ENCODE measurements around the gene PLPPR3.

The PLPPR3 gene

DNA sequence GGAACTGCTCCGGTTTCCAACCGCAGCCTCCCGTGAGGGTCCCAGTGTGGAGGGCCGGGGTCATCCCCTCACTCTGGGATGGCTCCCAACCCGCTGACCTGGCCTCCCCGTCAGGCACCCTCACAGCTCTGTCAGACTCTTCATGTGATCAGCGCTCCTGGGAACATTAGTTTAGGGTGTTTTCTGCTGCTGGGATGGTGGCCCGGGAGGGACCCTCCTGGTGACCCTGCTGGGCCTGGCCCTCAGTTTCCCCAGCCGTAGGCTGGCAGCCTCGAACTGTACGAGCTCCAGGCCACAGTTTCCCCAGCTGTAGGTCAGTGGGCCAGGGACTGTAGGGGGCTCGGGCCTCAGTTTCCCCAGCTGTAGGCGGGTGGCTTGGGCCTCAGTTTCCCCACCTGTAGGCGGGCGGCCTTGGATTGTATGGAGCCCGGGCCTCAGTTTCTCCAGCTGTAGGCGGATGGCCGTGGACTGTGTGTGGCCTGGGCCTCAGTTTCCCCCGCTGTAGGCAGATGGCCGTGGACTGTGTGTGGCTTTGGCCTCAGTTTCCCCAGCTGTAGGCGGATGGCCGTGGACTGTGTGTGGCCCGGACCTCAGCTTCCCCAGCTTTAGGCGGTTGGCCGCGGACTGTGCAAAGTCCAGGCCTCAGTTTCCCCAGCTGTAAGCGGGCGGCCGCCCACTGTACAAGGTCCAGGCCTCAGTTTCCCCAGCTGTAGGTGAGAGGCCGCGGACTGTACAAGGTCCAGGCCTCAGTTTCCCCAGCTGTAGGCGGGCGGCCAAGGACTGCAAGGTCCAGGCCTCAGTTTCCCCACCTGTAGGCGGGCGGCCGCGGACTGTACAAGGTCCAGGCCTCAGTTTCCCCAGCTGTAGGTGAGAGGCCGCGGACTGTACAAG is 25.8 kb downstream of the PLPPR3 start:
- no peak for DNase-seq (ENCODE audit: low read depth)
- peak overlapping the region; percentile 80 for H3K4me3 ChIP-seq (ENCODE audit: low read length)
- H3K9ac ChIP-seq (ENCODE audit: low read length), result peak overlapping the region; percentile 93
- H3K27me3 ChIP-seq (replicated peaks; ENCODE audit: control insufficient read depth, insufficient read depth, low read length), result no peaks in the 10 kb centered on the region
- peaks cover 12% of the 10 kb centered on the region for H3K36me3 ChIP-seq (ENCODE audit: control insufficient read depth, insufficient read depth, low read length, severe bottlenecking)
- no peaks in the 10 kb centered on the region for H3K9me3 ChIP-seq (ENCODE audit: control insufficient read depth, low read length)
- peaks cover 30% of the 10 kb centered on the region for H3K4me1 ChIP-seq (ENCODE audit: control insufficient read depth, insufficient read depth, low read length)

DNA sequence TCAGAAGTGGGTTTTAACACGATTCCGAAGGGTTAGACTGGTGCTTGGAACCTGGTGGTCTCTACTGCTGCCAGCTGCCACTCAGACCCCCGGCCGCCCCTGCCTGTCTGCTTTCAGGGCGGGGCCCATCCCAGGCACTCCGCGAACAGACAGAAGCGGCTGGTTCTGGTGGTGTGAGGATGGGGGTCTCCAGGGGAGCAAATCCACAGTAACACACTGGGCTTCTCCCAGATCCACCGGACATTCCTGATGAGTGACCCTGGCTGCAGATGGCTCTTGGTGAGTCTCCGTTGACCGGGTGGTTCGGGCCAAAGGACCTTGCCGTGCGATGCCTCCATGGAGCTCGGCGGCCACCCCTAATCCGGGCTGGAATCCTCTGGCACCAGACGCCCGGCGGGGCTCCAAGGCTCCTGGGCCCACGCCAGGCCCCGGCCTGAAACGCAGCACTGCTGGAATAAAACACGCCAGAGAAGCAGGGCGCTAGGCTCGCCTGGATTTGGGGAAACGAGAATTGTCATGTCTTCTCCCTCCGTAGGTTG is 26.6 kb downstream of the PLPPR3 start:
- peaks cover 7% of the 10 kb centered on the region for H3K36me3 ChIP-seq (ENCODE audit: control insufficient read depth, insufficient read depth, low read length, severe bottlenecking)
- H3K27me3 ChIP-seq (replicated peaks; ENCODE audit: control insufficient read depth, insufficient read depth, low read length), result no peaks in the 10 kb centered on the region
- peaks cover 23% of the 10 kb centered on the region for H3K4me1 ChIP-seq (ENCODE audit: control insufficient read depth, insufficient read depth, low read length)
- H3K9ac ChIP-seq (ENCODE audit: low read length), result peak overlapping the region; percentile 93
- DNase-seq (ENCODE audit: low read depth), result no peak
- no peaks in the 10 kb centered on the region for H3K9me3 ChIP-seq (ENCODE audit: control insufficient read depth, low read length)
- peak overlapping the region; percentile 80 for H3K4me3 ChIP-seq (ENCODE audit: low read length)

DNA sequence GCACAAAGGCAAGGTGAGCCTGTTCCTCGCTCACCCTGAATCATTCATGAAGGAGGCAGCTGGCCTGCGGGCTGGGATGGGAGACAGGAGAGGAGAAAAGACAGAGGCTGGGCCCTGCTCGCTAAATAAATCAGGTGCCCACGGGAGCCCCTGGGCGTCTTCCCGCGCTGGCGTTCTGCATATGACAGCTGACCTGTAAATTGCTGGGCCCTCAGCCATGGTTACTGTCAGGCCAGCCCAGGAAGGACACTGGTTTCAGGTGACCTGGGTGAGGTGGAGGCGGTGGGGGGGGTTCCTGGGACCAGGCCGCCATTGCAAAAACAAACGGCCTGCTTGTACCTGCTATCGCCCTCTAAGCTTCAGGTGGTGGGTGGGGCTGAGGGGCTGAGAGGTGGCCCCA is 27.9 kb downstream of the PLPPR3 start:
- peaks cover 25% of the 10 kb centered on the region for H3K4me1 ChIP-seq (ENCODE audit: control insufficient read depth, insufficient read depth, low read length)
- no peak overlapping the region for H3K9ac ChIP-seq (ENCODE audit: low read length)
- H3K9me3 ChIP-seq (ENCODE audit: control insufficient read depth, low read length), result no peaks in the 10 kb centered on the region
- no peaks in the 10 kb centered on the region for H3K36me3 ChIP-seq (ENCODE audit: control insufficient read depth, insufficient read depth, low read length, severe bottlenecking)
- H3K4me3 ChIP-seq (ENCODE audit: low read length), result no peak overlapping the region
- H3K27me3 ChIP-seq (replicated peaks; ENCODE audit: control insufficient read depth, insufficient read depth, low read length), result no peaks in the 10 kb centered on the region
- no peak for DNase-seq (ENCODE audit: low read depth)

DNA sequence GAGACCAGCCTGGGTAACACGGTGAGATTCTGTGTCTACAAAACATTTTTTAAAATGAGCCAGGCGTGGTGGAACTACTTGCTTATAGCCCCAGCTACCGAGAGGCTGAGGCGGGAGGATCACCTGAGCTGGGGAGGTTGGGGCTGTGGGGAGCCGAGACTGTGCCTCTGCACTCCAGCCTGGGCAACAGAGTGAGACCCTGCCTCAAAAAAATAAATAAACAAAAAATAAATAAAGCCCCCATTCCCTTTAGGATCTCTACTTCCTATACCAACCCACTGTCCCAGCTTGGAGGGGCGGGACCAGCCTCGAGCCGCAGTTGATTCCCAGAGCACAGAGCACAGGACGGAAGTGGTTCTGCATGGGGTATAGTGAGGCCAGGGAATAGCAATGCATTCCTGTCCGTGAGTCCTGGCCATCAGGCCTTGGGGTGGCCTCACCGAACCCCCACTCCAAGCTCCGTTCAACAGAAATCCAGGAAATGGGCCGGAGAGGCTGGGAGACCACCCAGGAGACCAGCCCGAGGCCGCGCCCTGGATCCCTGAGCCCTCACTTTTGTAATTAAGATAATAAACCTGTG is 29.4 kb downstream of the PLPPR3 start:
- Histone ChIP-seq H3K36me3 (ENCODE audit: control insufficient read depth, insufficient read depth, low read length, severe bottlenecking) (no peaks in the 10 kb centered on the region), H3K9me3 (ENCODE audit: control insufficient read depth, low read length) (no peaks in the 10 kb centered on the region), H3K4me3 (ENCODE audit: low read length) (no peak overlapping the region), H3K4me1 (ENCODE audit: control insufficient read depth, insufficient read depth, low read length) (peaks cover 27% of the 10 kb centered on the region), H3K9ac (ENCODE audit: low read length) (no peak overlapping the region), H3K27me3 (replicated peaks; ENCODE audit: control insufficient read depth, insufficient read depth, low read length) (no peaks in the 10 kb centered on the region)
- no peak for DNase-seq (ENCODE audit: low read depth)

DNA sequence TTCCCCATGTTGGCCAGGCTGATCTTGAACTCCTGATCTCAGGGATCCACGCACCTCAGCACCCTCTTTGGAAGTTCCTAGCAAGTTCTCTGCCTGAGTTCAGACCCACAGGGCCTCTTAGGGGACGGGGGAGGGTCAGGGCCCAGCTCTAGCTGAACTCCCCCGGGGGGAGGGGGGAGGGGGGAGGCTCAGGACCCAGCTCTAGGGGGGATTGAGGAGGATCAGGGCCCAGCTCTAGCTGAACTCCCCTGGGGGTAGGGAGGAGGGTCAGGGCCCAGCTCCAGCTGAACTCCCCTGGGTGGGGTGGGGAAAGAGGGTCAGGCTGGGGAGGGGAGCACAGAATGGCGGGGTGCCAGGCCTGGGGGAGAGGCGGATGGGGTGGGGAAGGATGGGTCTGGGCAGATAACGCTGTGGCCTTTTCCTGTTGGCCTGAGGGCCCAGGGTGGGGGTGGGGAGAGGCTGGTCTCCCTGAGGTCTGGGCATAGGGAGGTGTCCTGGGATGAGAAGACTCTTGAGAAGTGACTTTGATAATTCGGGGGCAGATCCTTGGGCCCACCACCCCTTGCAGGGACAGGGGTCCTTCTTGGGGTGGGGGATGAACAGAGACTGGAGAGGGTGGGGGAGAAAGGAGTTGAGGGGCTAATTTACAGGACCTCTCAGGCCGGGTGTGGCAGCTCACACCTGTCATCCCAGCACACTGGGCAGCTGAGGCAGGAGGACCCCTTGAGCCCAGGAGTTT is 30.0 kb downstream of the PLPPR3 start:
- Histone ChIP-seq H3K9ac (ENCODE audit: low read length) (no peak overlapping the region), H3K27me3 (replicated peaks; ENCODE audit: control insufficient read depth, insufficient read depth, low read length) (no peaks in the 10 kb centered on the region), H3K4me3 (ENCODE audit: low read length) (no peak overlapping the region), H3K36me3 (ENCODE audit: control insufficient read depth, insufficient read depth, low read length, severe bottlenecking) (no peaks in the 10 kb centered on the region), H3K9me3 (ENCODE audit: control insufficient read depth, low read length) (no peaks in the 10 kb centered on the region), H3K4me1 (ENCODE audit: control insufficient read depth, insufficient read depth, low read length) (peaks cover 27% of the 10 kb centered on the region)
- DNase-seq (ENCODE audit: low read depth), result no peak

DNA sequence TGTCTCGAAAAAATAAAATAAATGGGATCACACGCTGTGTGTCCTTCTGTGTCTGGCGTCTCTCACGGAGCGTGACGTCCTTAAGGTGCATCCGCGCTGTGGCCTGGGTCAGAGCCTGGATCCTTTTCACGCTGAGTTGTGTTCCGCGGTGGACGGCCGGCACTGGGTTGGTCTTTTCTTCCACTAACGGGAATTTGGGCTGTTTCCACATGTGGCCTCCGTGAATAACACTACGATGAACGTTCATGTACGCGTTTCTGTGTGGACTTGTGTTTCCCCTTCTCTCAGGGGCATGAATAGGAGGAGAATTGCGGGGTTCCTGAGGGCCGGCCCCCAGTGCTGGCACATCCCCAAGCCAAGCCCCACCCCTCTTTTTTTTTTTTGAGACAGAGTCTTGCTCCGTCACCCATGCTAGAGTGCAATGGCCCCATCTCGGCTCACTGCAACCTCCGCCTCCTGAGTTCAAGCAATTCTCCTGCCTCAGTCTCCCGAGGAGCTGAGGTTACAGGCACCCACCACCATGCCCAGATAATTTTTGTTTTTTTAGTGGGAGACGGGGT is 30.7 kb downstream of the PLPPR3 start:
- H3K9me3 ChIP-seq (ENCODE audit: control insufficient read depth, low read length), result no peaks in the 10 kb centered on the region
- DNase-seq (ENCODE audit: low read depth), result no peak
- no peak overlapping the region for H3K4me3 ChIP-seq (ENCODE audit: low read length)
- no peaks in the 10 kb centered on the region for H3K27me3 ChIP-seq (replicated peaks; ENCODE audit: control insufficient read depth, insufficient read depth, low read length)
- peaks cover 24% of the 10 kb centered on the region for H3K4me1 ChIP-seq (ENCODE audit: control insufficient read depth, insufficient read depth, low read length)
- no peak overlapping the region for H3K9ac ChIP-seq (ENCODE audit: low read length)
- no peaks in the 10 kb centered on the region for H3K36me3 ChIP-seq (ENCODE audit: control insufficient read depth, insufficient read depth, low read length, severe bottlenecking)

DNA sequence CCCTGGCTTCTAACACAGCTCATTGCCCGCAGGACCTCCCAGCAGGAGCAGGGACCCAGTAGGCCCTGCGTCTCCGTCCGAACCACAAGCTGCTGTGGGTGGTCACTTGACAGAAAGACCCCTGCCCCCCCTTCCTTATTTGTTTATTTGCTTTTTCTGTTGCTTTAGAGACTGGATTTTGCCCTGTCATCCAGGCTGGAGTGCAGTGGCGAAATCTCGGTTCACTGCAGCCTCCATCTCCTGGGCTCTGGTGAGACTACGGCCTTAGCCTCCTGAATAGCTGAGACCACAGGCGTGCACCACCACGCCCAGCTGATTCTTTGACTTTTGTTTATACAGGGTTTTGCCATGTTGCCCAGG is 32.1 kb downstream of the PLPPR3 start:
- Histone ChIP-seq H3K4me1 (ENCODE audit: control insufficient read depth, insufficient read depth, low read length) (peaks cover 13% of the 10 kb centered on the region), H3K9ac (ENCODE audit: low read length) (peak overlapping the region; percentile 70), H3K9me3 (ENCODE audit: control insufficient read depth, low read length) (no peaks in the 10 kb centered on the region), H3K27me3 (replicated peaks; ENCODE audit: control insufficient read depth, insufficient read depth, low read length) (no peaks in the 10 kb centered on the region), H3K36me3 (ENCODE audit: control insufficient read depth, insufficient read depth, low read length, severe bottlenecking) (no peaks in the 10 kb centered on the region), H3K4me3 (ENCODE audit: low read length) (no peak overlapping the region)
- DNase-seq (ENCODE audit: low read depth), result no peak

DNA sequence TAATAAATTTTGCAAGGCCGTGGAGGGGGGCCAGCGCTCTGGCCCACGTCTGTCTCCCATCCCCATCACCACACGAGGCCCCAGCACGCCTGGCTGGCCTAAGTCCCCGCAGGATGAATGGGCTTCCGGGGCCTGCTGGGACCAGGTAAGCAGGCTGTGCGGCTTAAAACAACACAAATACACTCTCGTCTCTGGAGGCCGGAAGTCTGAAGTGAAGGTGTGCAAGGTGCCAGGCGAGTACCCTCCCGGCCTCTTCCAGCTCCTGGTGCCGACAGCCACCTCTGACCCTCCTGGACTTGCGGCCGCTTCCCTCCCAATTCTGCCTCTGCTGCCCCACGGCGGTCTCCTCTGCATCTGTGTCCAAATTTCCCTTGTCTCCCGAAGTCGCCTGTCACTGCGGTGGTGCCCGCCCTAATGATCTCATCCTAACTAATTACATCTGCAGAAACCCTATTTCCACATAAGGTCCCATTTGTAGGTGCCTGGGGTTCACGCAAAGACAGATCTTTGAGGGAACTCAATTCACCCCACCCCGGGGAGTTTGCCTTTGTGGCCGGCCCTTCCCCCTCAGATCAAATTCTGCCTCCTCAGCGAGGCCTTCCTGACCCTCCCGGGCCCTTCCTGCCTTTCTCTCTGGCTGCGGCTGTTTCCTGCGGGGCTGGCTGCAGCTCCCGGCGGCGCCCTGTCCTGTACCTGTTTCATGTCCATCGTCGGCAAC is 32.6 kb downstream of the PLPPR3 start:
- no peaks in the 10 kb centered on the region for H3K36me3 ChIP-seq (ENCODE audit: control insufficient read depth, insufficient read depth, low read length, severe bottlenecking)
- H3K9ac ChIP-seq (ENCODE audit: low read length), result peak overlapping the region; percentile 70
- no peak overlapping the region for H3K4me3 ChIP-seq (ENCODE audit: low read length)
- no peaks in the 10 kb centered on the region for H3K27me3 ChIP-seq (replicated peaks; ENCODE audit: control insufficient read depth, insufficient read depth, low read length)
- peaks cover 13% of the 10 kb centered on the region for H3K4me1 ChIP-seq (ENCODE audit: control insufficient read depth, insufficient read depth, low read length)
- DNase-seq (ENCODE audit: low read depth), result peak; percentile 27
- no peaks in the 10 kb centered on the region for H3K9me3 ChIP-seq (ENCODE audit: control insufficient read depth, low read length)

DNA sequence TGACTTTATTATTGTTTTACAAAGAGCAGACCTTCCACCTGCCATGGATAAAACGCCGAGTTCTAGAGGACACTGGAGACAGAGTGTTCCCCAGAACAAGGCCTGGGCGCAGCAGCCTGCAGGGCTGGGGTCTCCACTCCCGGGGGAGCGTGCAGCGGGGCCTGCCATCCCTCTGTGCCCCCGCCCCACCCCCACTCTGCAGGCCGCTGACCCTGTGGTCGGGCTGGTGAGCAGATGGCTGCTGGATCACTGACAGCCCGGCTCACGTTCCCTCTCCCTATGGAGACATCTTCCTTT is 33.1 kb downstream of the PLPPR3 start:
- Histone ChIP-seq H3K9me3 (ENCODE audit: control insufficient read depth, low read length) (no peaks in the 10 kb centered on the region), H3K27me3 (replicated peaks; ENCODE audit: control insufficient read depth, insufficient read depth, low read length) (no peaks in the 10 kb centered on the region), H3K9ac (ENCODE audit: low read length) (peak overlapping the region; percentile 70), H3K36me3 (ENCODE audit: control insufficient read depth, insufficient read depth, low read length, severe bottlenecking) (no peaks in the 10 kb centered on the region), H3K4me1 (ENCODE audit: control insufficient read depth, insufficient read depth, low read length) (peaks cover 13% of the 10 kb centered on the region), H3K4me3 (ENCODE audit: low read length) (no peak overlapping the region)
- DNase-seq (ENCODE audit: low read depth), result no peak

DNA sequence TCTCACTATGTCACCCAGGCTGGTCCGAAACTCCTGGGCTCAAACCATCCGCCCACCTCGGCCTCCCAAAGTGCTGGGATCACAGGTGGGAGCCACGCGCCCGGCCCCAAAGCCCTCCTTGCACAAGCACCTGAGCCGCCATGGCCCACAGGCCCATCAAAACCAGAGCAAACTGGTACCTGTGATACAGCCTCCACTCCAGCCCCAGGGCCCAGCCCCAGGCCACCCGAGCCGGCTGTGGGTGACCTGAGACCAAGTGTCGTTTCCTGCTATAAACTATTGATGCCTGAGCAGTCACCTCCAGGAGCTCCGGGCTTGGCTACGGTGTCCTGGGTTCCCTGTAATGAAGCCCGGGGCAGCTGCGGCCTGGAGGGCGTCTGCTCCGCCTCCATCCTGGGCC is 34.2 kb downstream of the PLPPR3 start:
- no peaks in the 10 kb centered on the region for H3K27me3 ChIP-seq (replicated peaks; ENCODE audit: control insufficient read depth, insufficient read depth, low read length)
- H3K36me3 ChIP-seq (ENCODE audit: control insufficient read depth, insufficient read depth, low read length, severe bottlenecking), result no peaks in the 10 kb centered on the region
- DNase-seq (ENCODE audit: low read depth), result no peak
- H3K9me3 ChIP-seq (ENCODE audit: control insufficient read depth, low read length), result no peaks in the 10 kb centered on the region
- peaks cover 22% of the 10 kb centered on the region for H3K4me1 ChIP-seq (ENCODE audit: control insufficient read depth, insufficient read depth, low read length)
- no peak overlapping the region for H3K4me3 ChIP-seq (ENCODE audit: low read length)
- no peak overlapping the region for H3K9ac ChIP-seq (ENCODE audit: low read length)

Data from adipocyte (in vitro differentiated cells).